ENCODE results near the gene CA10. TPM values are rescaled to one million over a fixed set of nuclear protein-coding genes. Genes with fewer than 3 reads are reported as not detected.
A peak's percentile ranks its signal among the peaks of the same experiment; 100 is the strongest.

CA10 gene
- total and polyA plus RNA-seq, 4 experiments from 2014 or later: 0.57 TPM; not detected in 3

GRCh38 chr17:51629232-51629631 lies 529.3 kb downstream of the CA10 start:
- Mint-ChIP-seq H3K4me3 (no peak overlapping the region), H3K27me3 (peaks cover 4 to 9% of the 10 kb centered on the region in 2 donors), H3K27ac (no peak overlapping the region), H3K9me3 (peaks cover 0 to 2% (median 0%) of the 10 kb centered on the region in 8 donors), H3K4me1 (no peaks in the 10 kb centered on the region), H3K36me3 (no peaks in the 10 kb centered on the region)
- Histone ChIP-seq H3K9me3 (ENCODE audit: control insufficient read depth in 1 of 2, low read length in 2 of 2) (no peaks in the 10 kb centered on the region), H3K4me3 (ENCODE audit: low read length in 2 of 2) (no peak overlapping the region), H3K4me1 (ENCODE audit: insufficient read depth, low read length) (no peaks in the 10 kb centered on the region), H3K36me3 (ENCODE audit: insufficient read depth, low read length) (no peaks in the 10 kb centered on the region), H3K27ac (ENCODE audit: low read depth, low read length) (no peak overlapping the region), H3K27me3 (ENCODE audit: insufficient read depth, low read length) (no peaks in the 10 kb centered on the region)
- intact Hi-C loops (cut with micrococcal nuclease): no loop called here
- POLR2A ChIA-PET (ENCODE audit: partially characterized antibody): no interaction called here
- DNase-seq: no peak
- CTCF ChIA-PET (ENCODE audit: partially characterized antibody): interaction anchor here (1.6 kb wide), 1 partner anchor 10 kb away, joined by 3 read pairs; no protein-coding TSS in a partner anchor

- Histone ChIP-seq H3K27me3 (ENCODE audit: insufficient read depth, low read length) (no peaks in the 10 kb centered on the region), H3K4me1 (ENCODE audit: insufficient read depth, low read length) (no peaks in the 10 kb centered on the region), H3K36me3 (ENCODE audit: insufficient read depth, low read length) (no peaks in the 10 kb centered on the region), H3K4me3 (ENCODE audit: low read length in 2 of 2) (no peak overlapping the region), H3K9me3 (ENCODE audit: control insufficient read depth in 1 of 2, low read length in 2 of 2) (no peaks in the 10 kb centered on the region), H3K27ac (ENCODE audit: low read depth, low read length) (no peak overlapping the region)
- Mint-ChIP-seq H3K36me3 (no peaks in the 10 kb centered on the region), H3K9me3 (peaks cover 0 to 3% (median 0%) of the 10 kb centered on the region in 8 donors), H3K27me3 (peaks cover 1 to 12% of the 10 kb centered on the region in 2 donors), H3K4me3 (no peak overlapping the region), H3K27ac (no peak overlapping the region), H3K4me1 (no peaks in the 10 kb centered on the region)
- intact Hi-C loops (cut with micrococcal nuclease): no loop called here
- POLR2A ChIA-PET (ENCODE audit: partially characterized antibody): no interaction called here
- CTCF ChIA-PET (ENCODE audit: partially characterized antibody): no interaction called here
- no peak for DNase-seq
Measured at GRCh38 chr17:51627779-51628178, 530.7 kb downstream of the CA10 start.

DNA sequence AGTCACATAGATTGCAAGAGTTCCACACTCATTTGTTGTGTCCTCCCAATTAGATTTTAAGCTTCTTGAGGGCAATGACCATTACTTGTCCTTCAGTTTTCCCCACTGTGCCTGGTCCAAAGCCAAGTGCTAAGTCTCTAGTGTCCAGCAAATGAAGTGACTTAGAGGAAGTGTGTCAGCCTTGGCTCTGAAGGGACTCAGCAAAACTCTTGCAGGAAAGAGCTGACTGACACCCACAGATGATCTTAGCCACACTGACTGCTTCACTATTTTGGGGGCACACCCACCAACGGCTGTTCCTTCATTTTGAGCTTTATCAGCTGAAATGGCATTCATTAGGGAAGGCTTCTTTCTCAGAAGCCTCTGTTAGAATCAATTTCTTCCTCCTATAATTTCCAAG lies 540.0 kb downstream of the CA10 start:
- H3K27ac Mint-ChIP-seq: no peak overlapping the region
- H3K9me3 Mint-ChIP-seq: peaks cover 0 to 2% (median 0%) of the 10 kb centered on the region in 8 donors
- H3K27me3 ChIP-seq (ENCODE audit: insufficient read depth, low read length): no peaks in the 10 kb centered on the region
- no peaks in the 10 kb centered on the region for H3K9me3 ChIP-seq (ENCODE audit: control insufficient read depth in 1 of 2, low read length in 2 of 2)
- intact Hi-C loops (cut with micrococcal nuclease): no loop called here
- H3K4me3 ChIP-seq (ENCODE audit: low read length in 2 of 2): no peak overlapping the region
- no peaks in the 10 kb centered on the region for H3K36me3 Mint-ChIP-seq
- H3K4me1 Mint-ChIP-seq: no peaks in the 10 kb centered on the region
- DNase-seq: no peak
- peaks cover 22 to 23% of the 10 kb centered on the region in 2 donors for H3K27me3 Mint-ChIP-seq
- CTCF ChIA-PET (ENCODE audit: partially characterized antibody): no interaction called here
- H3K36me3 ChIP-seq (ENCODE audit: insufficient read depth, low read length): no peaks in the 10 kb centered on the region
- POLR2A ChIA-PET (ENCODE audit: partially characterized antibody): no interaction called here
- no peaks in the 10 kb centered on the region for H3K4me1 ChIP-seq (ENCODE audit: insufficient read depth, low read length)
- no peak overlapping the region for H3K4me3 Mint-ChIP-seq
- no peak overlapping the region for H3K27ac ChIP-seq (ENCODE audit: low read depth, low read length)

DNA sequence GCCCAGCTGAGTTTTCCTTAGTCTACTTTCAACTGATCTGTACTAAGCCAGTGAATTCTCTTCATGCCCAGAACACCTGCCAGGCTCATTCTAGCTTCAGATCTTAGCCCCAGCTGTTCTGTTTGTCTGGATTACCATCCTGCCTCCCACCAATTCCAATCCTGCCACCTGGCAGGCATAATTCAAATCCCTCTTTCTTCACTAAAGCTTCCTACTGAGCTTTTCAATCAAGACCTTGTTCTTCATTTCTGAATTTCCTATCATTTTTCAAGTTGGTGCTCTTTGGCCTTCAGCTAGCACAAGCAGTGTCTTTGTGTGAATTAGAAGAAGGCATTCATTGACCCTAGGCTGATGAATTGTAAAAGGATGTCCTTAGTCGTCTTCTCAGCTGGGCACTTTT lies 540.5 kb downstream of the CA10 start:
- H3K4me1 Mint-ChIP-seq: no peaks in the 10 kb centered on the region
- intact Hi-C loops (cut with micrococcal nuclease): no loop called here
- CTCF ChIA-PET (ENCODE audit: partially characterized antibody): no interaction called here

DNA sequence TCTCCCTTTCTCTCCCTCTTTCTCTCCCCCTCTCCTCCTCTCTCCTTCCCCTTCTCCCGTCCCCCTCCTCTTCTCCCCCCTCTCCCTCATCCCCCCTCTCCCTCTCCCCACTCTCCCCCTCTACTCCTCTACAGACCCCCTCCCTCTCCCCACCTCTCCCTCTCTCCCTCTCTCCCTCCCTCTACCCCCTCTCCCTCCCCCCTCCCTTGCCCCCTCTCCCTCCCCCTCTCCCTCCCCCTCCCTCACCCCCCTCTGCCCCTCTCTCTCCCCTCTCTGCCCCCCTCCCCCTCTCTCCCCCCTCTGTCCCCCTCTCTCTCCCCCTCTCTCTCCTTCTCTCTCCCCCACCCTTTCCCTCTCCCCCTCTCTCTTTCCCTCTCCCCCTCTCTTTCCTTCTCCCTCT lies 545.3 kb downstream of the CA10 start:
- Histone ChIP-seq H3K27me3 (ENCODE audit: insufficient read depth, low read length) (no peaks in the 10 kb centered on the region), H3K9me3 (ENCODE audit: control insufficient read depth in 1 of 2, low read length in 2 of 2) (no peaks in the 10 kb centered on the region), H3K27ac (ENCODE audit: low read depth, low read length) (no peak overlapping the region), H3K36me3 (ENCODE audit: insufficient read depth, low read length) (no peaks in the 10 kb centered on the region), H3K4me1 (ENCODE audit: insufficient read depth, low read length) (no peaks in the 10 kb centered on the region), H3K4me3 (ENCODE audit: low read length in 2 of 2) (no peak overlapping the region)
- Mint-ChIP-seq H3K27me3 (peaks cover 11 to 12% of the 10 kb centered on the region in 2 donors), H3K27ac (no peak overlapping the region), H3K4me1 (no peaks in the 10 kb centered on the region), H3K36me3 (no peaks in the 10 kb centered on the region), H3K4me3 (no peak overlapping the region), H3K9me3 (peaks cover 0 to 2% (median 0%) of the 10 kb centered on the region in 8 donors)
- POLR2A ChIA-PET (ENCODE audit: partially characterized antibody): no interaction called here
- CTCF ChIA-PET (ENCODE audit: partially characterized antibody): no interaction called here
- no peak for DNase-seq
- intact Hi-C loops (cut with micrococcal nuclease): no loop called here

More for the DNA sequence above, 540.5 kb downstream of the CA10 start:
- Histone ChIP-seq H3K4me1 (ENCODE audit: insufficient read depth, low read length) (no peaks in the 10 kb centered on the region), H3K27ac (ENCODE audit: low read depth, low read length) (no peak overlapping the region), H3K36me3 (ENCODE audit: insufficient read depth, low read length) (no peaks in the 10 kb centered on the region), H3K27me3 (ENCODE audit: insufficient read depth, low read length) (no peaks in the 10 kb centered on the region), H3K9me3 (ENCODE audit: control insufficient read depth in 1 of 2, low read length in 2 of 2) (no peaks in the 10 kb centered on the region), H3K4me3 (ENCODE audit: low read length in 2 of 2) (no peak overlapping the region)
- DNase-seq: no peak
- H3K36me3 Mint-ChIP-seq: no peaks in the 10 kb centered on the region
- POLR2A ChIA-PET (ENCODE audit: partially characterized antibody): no interaction called here
- peaks cover 22 to 23% of the 10 kb centered on the region in 2 donors for H3K27me3 Mint-ChIP-seq
- H3K27ac Mint-ChIP-seq: no peak overlapping the region
- no peak overlapping the region for H3K4me3 Mint-ChIP-seq
- H3K9me3 Mint-ChIP-seq: peaks cover 0 to 2% (median 0%) of the 10 kb centered on the region in 8 donors

DNA sequence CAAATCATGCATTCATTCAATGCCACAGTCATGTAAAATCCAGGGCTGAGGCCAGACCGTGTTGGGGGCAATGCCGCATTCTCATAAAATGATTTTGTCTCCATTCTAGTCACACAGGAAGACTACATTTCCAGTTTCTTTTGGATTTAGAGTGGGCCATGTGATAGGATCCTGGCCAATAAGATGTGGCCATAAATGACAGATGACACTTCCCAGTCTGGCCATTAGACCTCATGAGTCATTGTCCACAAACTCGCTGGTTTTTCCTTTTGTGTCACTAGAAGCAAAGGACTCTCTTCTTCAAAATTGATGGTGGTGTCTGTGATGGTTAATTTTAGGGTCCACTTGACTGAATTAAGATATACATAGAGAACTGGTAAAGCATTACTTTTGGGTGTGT lies 545.8 kb downstream of the CA10 start:
- no peaks in the 10 kb centered on the region for H3K9me3 ChIP-seq (ENCODE audit: control insufficient read depth in 1 of 2, low read length in 2 of 2)
- intact Hi-C loops (cut with micrococcal nuclease): no loop called here
- Mint-ChIP-seq H3K4me3 (no peak overlapping the region), H3K36me3 (no peaks in the 10 kb centered on the region), H3K27me3 (peaks cover 7 to 9% of the 10 kb centered on the region in 2 donors), H3K27ac (peak overlapping the region in 1 of 7 donors; percentile 65), H3K9me3 (peaks cover 0 to 2% (median 0%) of the 10 kb centered on the region in 8 donors), H3K4me1 (no peaks in the 10 kb centered on the region)
- no peak for DNase-seq
- H3K27me3 ChIP-seq (ENCODE audit: insufficient read depth, low read length): no peaks in the 10 kb centered on the region
- H3K4me1 ChIP-seq (ENCODE audit: insufficient read depth, low read length): no peaks in the 10 kb centered on the region
- no peak overlapping the region for H3K4me3 ChIP-seq (ENCODE audit: low read length in 2 of 2)
- POLR2A ChIA-PET (ENCODE audit: partially characterized antibody): no interaction called here
- CTCF ChIA-PET (ENCODE audit: partially characterized antibody): no interaction called here
- H3K27ac ChIP-seq (ENCODE audit: low read depth, low read length): no peak overlapping the region
- no peaks in the 10 kb centered on the region for H3K36me3 ChIP-seq (ENCODE audit: insufficient read depth, low read length)

DNA sequence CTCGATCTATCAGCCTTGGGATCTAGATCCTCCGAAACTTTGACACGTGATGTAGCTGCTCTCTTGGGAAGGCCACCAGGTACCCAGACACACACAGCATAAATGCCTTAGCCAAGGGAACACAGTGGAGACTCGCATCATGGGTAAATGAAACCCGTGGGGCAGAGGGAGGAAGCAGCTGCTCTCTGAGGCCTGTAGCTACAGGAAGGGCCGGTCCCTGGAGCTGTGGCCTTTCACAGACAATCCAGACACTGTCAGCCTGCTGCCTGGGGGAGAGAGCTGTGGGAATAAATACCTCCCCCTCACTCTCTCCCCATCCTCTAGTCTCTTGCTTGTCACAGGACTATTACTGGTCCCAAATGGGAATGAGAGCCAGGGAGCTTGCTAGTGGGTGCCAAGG lies 546.9 kb downstream of the CA10 start:
- no peaks in the 10 kb centered on the region for H3K9me3 ChIP-seq (ENCODE audit: control insufficient read depth in 1 of 2, low read length in 2 of 2)
- H3K27ac ChIP-seq (ENCODE audit: low read depth, low read length): no peak overlapping the region
- CTCF ChIA-PET (ENCODE audit: partially characterized antibody): no interaction called here
- Mint-ChIP-seq H3K27me3 (peaks cover under 1 to 4% of the 10 kb centered on the region in 2 donors), H3K9me3 (peaks cover 0 to 2% (median 0%) of the 10 kb centered on the region in 8 donors), H3K4me1 (no peaks in the 10 kb centered on the region), H3K4me3 (no peak overlapping the region), H3K36me3 (no peaks in the 10 kb centered on the region), H3K27ac (no peak overlapping the region)
- H3K4me3 ChIP-seq (ENCODE audit: low read length in 2 of 2): no peak overlapping the region
- POLR2A ChIA-PET (ENCODE audit: partially characterized antibody): no interaction called here
- H3K27me3 ChIP-seq (ENCODE audit: insufficient read depth, low read length): no peaks in the 10 kb centered on the region
- H3K4me1 ChIP-seq (ENCODE audit: insufficient read depth, low read length): no peaks in the 10 kb centered on the region
- H3K36me3 ChIP-seq (ENCODE audit: insufficient read depth, low read length): no peaks in the 10 kb centered on the region
- intact Hi-C loops (cut with micrococcal nuclease): no loop called here
- DNase-seq: no peak

DNA sequence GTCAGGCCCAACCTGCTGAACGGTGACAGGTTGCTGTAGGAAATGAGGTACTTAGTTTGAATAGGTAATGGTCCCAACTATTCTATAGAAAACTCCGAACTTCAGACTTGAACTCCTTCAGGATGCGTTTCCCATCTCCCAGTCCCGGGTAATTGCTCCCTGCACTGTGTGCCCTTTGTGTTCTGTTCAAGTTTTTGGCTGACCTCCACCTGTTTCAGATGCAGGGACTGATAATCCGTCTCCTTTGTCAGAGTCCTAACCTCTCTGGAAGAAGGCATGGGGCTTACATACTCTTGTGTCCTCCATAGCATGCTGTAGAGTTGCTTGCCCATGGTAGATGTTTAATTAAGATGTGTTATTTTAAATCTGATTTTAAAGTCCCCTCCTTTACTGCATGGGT lies 547.7 kb downstream of the CA10 start:
- Histone ChIP-seq H3K4me3 (ENCODE audit: low read length in 2 of 2) (no peak overlapping the region), H3K9me3 (ENCODE audit: control insufficient read depth in 1 of 2, low read length in 2 of 2) (no peaks in the 10 kb centered on the region), H3K36me3 (ENCODE audit: insufficient read depth, low read length) (no peaks in the 10 kb centered on the region), H3K4me1 (ENCODE audit: insufficient read depth, low read length) (no peaks in the 10 kb centered on the region), H3K27ac (ENCODE audit: low read depth, low read length) (no peak overlapping the region), H3K27me3 (ENCODE audit: insufficient read depth, low read length) (no peaks in the 10 kb centered on the region)
- Mint-ChIP-seq H3K9me3 (peaks cover 0 to 2% (median 0%) of the 10 kb centered on the region in 8 donors), H3K27me3 (peaks cover 0 to 6% of the 10 kb centered on the region in 2 donors), H3K36me3 (no peaks in the 10 kb centered on the region), H3K27ac (peak overlapping the region in 1 of 7 donors; percentile 40), H3K4me3 (no peak overlapping the region), H3K4me1 (no peaks in the 10 kb centered on the region)
- intact Hi-C loops (cut with micrococcal nuclease): no loop called here
- ChIA-PET POLR2A (ENCODE audit: partially characterized antibody) (no interaction called here), CTCF (ENCODE audit: partially characterized antibody) (no interaction called here)
- DNase-seq: no peak
